Activated T-cell treated with anti-CD3 and anti-CD28 coated beads, Interleukin-2, amount 50 U/mL, for 72 hours (primary cell): Measurements from ENCODE around the gene NT5C. TPM values are rescaled to one million over a fixed set of nuclear protein-coding genes. Genes with fewer than 3 reads are reported as not detected.
"Not testable (repeated sequence)": the region's sequence is repeated elsewhere in the genome, so short reads cannot be mapped to it uniquely, and the experiment has no call there.

ENCODE experiments used
- ATAC-seq, 2 donors: fragments of 150-1000 bp; cut with Tn5 transposase; replicated peaks in 1 of 2; 2 replicates each; pipeline ENCODE4 v1.10.0; 2021; ENCODE audit warnings: moderate library complexity in 2 of 2, mild to moderate bottlenecking in 1 of 2
- DNase-seq, 2 donors: peaks; one replicate each; pipeline ENCODE4 v3.0.0; 2021 to 2022; ENCODE audit warnings: mixed read lengths in 1 of 2
- H3K27ac Mint-ChIP-seq: one replicate; pipeline ENCODE4 v1.8.0; 2022; ENCODE audit warnings: mild to moderate bottlenecking, moderate library complexity, mixed read lengths
- H3K27me3 Mint-ChIP-seq: one replicate; pipeline ENCODE4 v1.8.0; 2022; ENCODE audit warnings: low read depth, mixed read lengths
- H3K36me3 Mint-ChIP-seq, 2 donors: one replicate each; pipeline ENCODE4 v1.8.0; 2022; ENCODE audit warnings: mixed read lengths in 2 of 2, mild to moderate bottlenecking in 1 of 2; ENCODE audit not compliant: insufficient read depth in 2 of 2
- H3K4me1 Mint-ChIP-seq: one replicate; pipeline ENCODE4 v1.8.0; 2022; ENCODE audit warnings: low read depth, mixed read lengths
- H3K4me3 Mint-ChIP-seq, 2 donors: one replicate each; pipeline ENCODE4 v1.8.0; 2022; ENCODE audit warnings: mild to moderate bottlenecking in 2 of 2, mixed read lengths in 2 of 2, moderate library complexity in 2 of 2
- H3K9me3 Mint-ChIP-seq, 2 donors: one replicate each; pipeline ENCODE4 v1.8.0; 2022; ENCODE audit warnings: mixed read lengths in 2 of 2
- total RNA-seq, 2 donors: library from RNA; stranded (reverse); gene quantifications; one replicate each; pipeline ENCODE4 v1.2.3, GENCODE V29; 2022

The NT5C gene
- total RNA-seq = 10 to 100 TPM; 56.5 to 65.9 TPM

- peak; percentile 91 to 94 for ATAC-seq
- peaks cover 0 to 5% of the 10 kb centered on the region in 2 donors for H3K36me3 Mint-ChIP-seq
- H3K9me3 Mint-ChIP-seq = no peaks in the 10 kb centered on the region
- no peaks in the 10 kb centered on the region for H3K27me3 Mint-ChIP-seq
- H3K4me1 Mint-ChIP-seq = peaks cover 26% of the 10 kb centered on the region
- peak within 1 kb of the TSS; percentile 91 to 93 for H3K4me3 Mint-ChIP-seq
- peak within 1 kb of the TSS; percentile 93 for H3K27ac Mint-ChIP-seq
- DNase-seq = peak; percentile 86 to 87
These were observed at the start of gene NT5C for GRCh38 chr17:75131278-75132017. TSS of gene NT5C (minus strand) at chr17:75131742. CDS start at chr17:75131707, 35 bp downstream.

GRCh38 chr17:75181110-75181509, 49.6 kb upstream of the NT5C start:
- no peak for DNase-seq
- H3K27ac Mint-ChIP-seq = peak overlapping the region; percentile 99
- H3K4me3 Mint-ChIP-seq = peak overlapping the region; percentile 90 to 99

GRCh38 chr17:75178453-75178852, 46.9 kb upstream of the NT5C start:
- H3K36me3 Mint-ChIP-seq = peaks cover 10 to 35% of the 10 kb centered on the region in 2 donors
- no peak for ATAC-seq
- H3K4me3 Mint-ChIP-seq = no peak overlapping the region
- no peak overlapping the region for H3K27ac Mint-ChIP-seq
- H3K9me3 Mint-ChIP-seq = no peaks in the 10 kb centered on the region
- peak in 1 of 2 donors; percentile 31 for DNase-seq
- H3K27me3 Mint-ChIP-seq = no peaks in the 10 kb centered on the region
- peaks cover 40% of the 10 kb centered on the region for H3K4me1 Mint-ChIP-seq

More at GRCh38 chr17:75181110-75181509, 49.6 kb upstream of the NT5C start:
- no peaks in the 10 kb centered on the region for H3K27me3 Mint-ChIP-seq
- H3K9me3 Mint-ChIP-seq = no peaks in the 10 kb centered on the region
- no peak for ATAC-seq
- peaks cover 47% of the 10 kb centered on the region for H3K4me1 Mint-ChIP-seq
- H3K36me3 Mint-ChIP-seq = peaks cover 7 to 21% of the 10 kb centered on the region in 2 donors

GRCh38 chr17:75176625-75177024, 45.1 kb upstream of the NT5C start:
- no peaks in the 10 kb centered on the region for H3K9me3 Mint-ChIP-seq
- peaks cover 9 to 38% of the 10 kb centered on the region in 2 donors for H3K36me3 Mint-ChIP-seq
- no peak overlapping the region for H3K27ac Mint-ChIP-seq
- peak overlapping the region in 1 of 2 donors; percentile 29 for H3K4me3 Mint-ChIP-seq
- H3K4me1 Mint-ChIP-seq = peaks cover 50% of the 10 kb centered on the region
- DNase-seq (no peak), ATAC-seq (no peak)
- H3K27me3 Mint-ChIP-seq = no peaks in the 10 kb centered on the region

- Mint-ChIP-seq H3K4me1 (peaks cover 36% of the 10 kb centered on the region), H3K27me3 (no peaks in the 10 kb centered on the region), H3K27ac (peak overlapping the region; percentile 13), H3K4me3 (no peak overlapping the region), H3K36me3 (peaks cover 7 to 28% of the 10 kb centered on the region in 2 donors), H3K9me3 (no peaks in the 10 kb centered on the region)
- DNase-seq = no peak
- no peak for ATAC-seq
These were observed 43.5 kb upstream of the NT5C start for GRCh38 chr17:75174996-75175395.

- Mint-ChIP-seq H3K27ac (peak overlapping the region; percentile 13), H3K9me3 (no peaks in the 10 kb centered on the region), H3K36me3 (peaks cover 7 to 26% of the 10 kb centered on the region in 2 donors), H3K27me3 (no peaks in the 10 kb centered on the region), H3K4me3 (no peak overlapping the region), H3K4me1 (peaks cover 25% of the 10 kb centered on the region)
- ATAC-seq (no peak), DNase-seq (no peak)
These were observed 42.0 kb upstream of the NT5C start for GRCh38 chr17:75173526-75173925.

- H3K27ac Mint-ChIP-seq = no peak overlapping the region
- H3K27me3 Mint-ChIP-seq = no peaks in the 10 kb centered on the region
- H3K4me3 Mint-ChIP-seq = no peak overlapping the region
- ATAC-seq (no peak), DNase-seq (no peak)
- H3K36me3 Mint-ChIP-seq = peaks cover 6 to 26% of the 10 kb centered on the region in 2 donors
- H3K4me1 Mint-ChIP-seq = peaks cover 20% of the 10 kb centered on the region
- H3K9me3 Mint-ChIP-seq = no peaks in the 10 kb centered on the region
These were observed 37.5 kb upstream of the NT5C start for GRCh38 chr17:75168998-75169397.

GRCh38 chr17:75164606-75165005, 33.1 kb upstream of the NT5C start:
- not testable (repeated sequence) for H3K9me3 Mint-ChIP-seq, ATAC-seq, H3K4me1 Mint-ChIP-seq, DNase-seq, H3K27ac Mint-ChIP-seq, H3K27me3 Mint-ChIP-seq, H3K4me3 Mint-ChIP-seq
- H3K36me3 Mint-ChIP-seq = peaks cover 2 to 17% of the 10 kb centered on the region in 2 donors

- Mint-ChIP-seq H3K36me3 (peaks cover 2 to 12% of the 10 kb centered on the region in 2 donors), H3K27ac (no peak overlapping the region), H3K9me3 (no peaks in the 10 kb centered on the region), H3K27me3 (no peaks in the 10 kb centered on the region), H3K4me1 (no peaks in the 10 kb centered on the region), H3K4me3 (no peak overlapping the region)
- DNase-seq (no peak), ATAC-seq (no peak)
These were observed 31.5 kb upstream of the NT5C start for GRCh38 chr17:75163074-75163473.

GRCh38 chr17:75160211-75160610, 28.7 kb upstream of the NT5C start:
- Mint-ChIP-seq H3K36me3 (no peaks in the 10 kb centered on the region), H3K4me1 (peaks cover 11% of the 10 kb centered on the region), H3K27ac (no peak overlapping the region), H3K4me3 (no peak overlapping the region), H3K27me3 (no peaks in the 10 kb centered on the region), H3K9me3 (no peaks in the 10 kb centered on the region)
- ATAC-seq = no peak
- DNase-seq = no peak

- Mint-ChIP-seq H3K4me3 (no peak overlapping the region), H3K4me1 (peaks cover 19% of the 10 kb centered on the region), H3K27ac (no peak overlapping the region), H3K9me3 (no peaks in the 10 kb centered on the region), H3K36me3 (no peaks in the 10 kb centered on the region), H3K27me3 (no peaks in the 10 kb centered on the region)
- DNase-seq (no peak), ATAC-seq (no peak)
These were observed 27.9 kb upstream of the NT5C start for GRCh38 chr17:75159196-75160031.

GRCh38 chr17:75158480-75158879, 26.9 kb upstream of the NT5C start:
- peaks cover 20% of the 10 kb centered on the region for H3K4me1 Mint-ChIP-seq
- H3K27me3 Mint-ChIP-seq, ATAC-seq, H3K4me3 Mint-ChIP-seq, H3K27ac Mint-ChIP-seq, H3K9me3 Mint-ChIP-seq, H3K36me3 Mint-ChIP-seq, DNase-seq: not testable (repeated sequence)

GRCh38 chr17:75155191-75155601, 23.7 kb upstream of the NT5C start:
- Mint-ChIP-seq H3K27ac (no peak overlapping the region), H3K27me3 (no peaks in the 10 kb centered on the region), H3K4me3 (peak overlapping the region; percentile 1 to 88), H3K9me3 (no peaks in the 10 kb centered on the region), H3K4me1 (peaks cover 46% of the 10 kb centered on the region), H3K36me3 (peaks cover 4 to 6% of the 10 kb centered on the region in 2 donors)
- DNase-seq = no peak
- no peak for ATAC-seq
